Measurements from ENCODE around the gene ITGA2. TPM values are rescaled to one million over a fixed set of nuclear protein-coding genes. Genes with fewer than 3 reads are reported as not detected.

The ITGA2 gene
- total and polyA plus RNA-seq, 9 of the 15 experiments (the other 6 are each of a cell fraction or from before 2014, with no cell fraction given), result 0.01 to 0.09 (median 0.03) TPM; not detected in 5

GRCh38 chr5:53006911-53007890 lies 18.0 kb downstream of the ITGA2 start (continued):
- no peak for TF ChIP-seq MNT (conservative IDR thresholded peaks at IDR 0.05)
- no peak for TF ChIP-seq TGIF2 (CRISPR knock-in tag; IDR thresholded peaks at IDR 0.05)
- TF ChIP-seq KLF1 (tag; IDR thresholded peaks at IDR 0.05), result no peak
- no peak for TF ChIP-seq ZNF668 (CRISPR knock-in tag; IDR thresholded peaks at IDR 0.05)
- no peak for TF ChIP-seq MECOM (CRISPR knock-in tag; IDR thresholded peaks at IDR 0.05)
- TF ChIP-seq ZNF197 (CRISPR knock-in tag; IDR thresholded peaks at IDR 0.05; ENCODE audit: low read depth), result no peak

- H3K4me1 ChIP-seq (replicated peaks in 1 of 2; ENCODE audit: control insufficient read depth in 2 of 2, insufficient read depth in 2 of 2, low read length in 2 of 2), result no peaks in the 10 kb centered on the region
- WGBS (ENCODE audit: insufficient coverage, low coverage, missing lambda C conversion rate), result 0% methylated on average over 1 of the region's 1 CpG
- H3K36me3 ChIP-seq (ENCODE audit: control insufficient read depth, insufficient read depth, low read length), result no peaks in the 10 kb centered on the region
- FAIRE-seq (no peak), DNase-seq (ENCODE audit: extremely low read depth in 1 of 4, low spot score in 3 of 4) (no peak), ATAC-seq (no peak)
- H3K9me1 ChIP-seq (ENCODE audit: control insufficient read depth, insufficient read depth, low read length), result no peaks in the 10 kb centered on the region
- H3K4me3 ChIP-seq, result no peak overlapping the region
- in situ Hi-C loops (cut with MboI), result no loop called here
- CTCF ChIA-PET (ENCODE audit: low intra/inter-chr PET ratio), result interaction anchor here (0.6 kb wide), 1 partner anchor 445 kb away, joined by 3 read pairs; no protein-coding TSS in a partner anchor
- H4K20me1 ChIP-seq (replicated peaks; ENCODE audit: control insufficient read depth, insufficient read depth, low read length), result no peaks in the 10 kb centered on the region
- H3K9ac ChIP-seq (ENCODE audit: insufficient read depth in 1 of 2, low read depth in 2 of 2, low read length in 2 of 2), result no peak overlapping the region
- H2AFZ ChIP-seq (ENCODE audit: low read depth, low read length), result no peak overlapping the region
- no peaks in the 10 kb centered on the region for H3K79me2 ChIP-seq (ENCODE audit: control insufficient read depth, insufficient read depth, low read length)
- no peak overlapping the region for H3K27ac ChIP-seq (ENCODE audit: extremely low read depth, low read depth, low read length)
- POLR2A ChIA-PET, result no interaction called here
- no peaks in the 10 kb centered on the region for H3K27me3 ChIP-seq (ENCODE audit: control insufficient read depth in 2 of 2, insufficient read depth in 2 of 2, low read length in 2 of 2)
- BruUV-seq (replicated peaks), result no TSS peak
- no peaks in the 10 kb centered on the region for H3K9me3 ChIP-seq (replicated peaks; ENCODE audit: control insufficient read depth, insufficient read depth, low read depth, low read length)
- TF ChIP-seq RHOXF2B (CRISPR knock-in tag; conservative IDR thresholded peaks at IDR 0.05) (no peak), FOSL1 (tag; conservative IDR thresholded peaks at IDR 0.05) (peak; percentile 28; the same call in 1 of the 2 replicates), TRIM25 (IDR thresholded peaks at IDR 0.05; ENCODE audit: borderline replicate concordance) (no peak), SRSF1 (IDR thresholded peaks at IDR 0.05; ENCODE audit: low read depth, low read length) (no peak), IRF1 (CRISPR knock-in tag; IDR thresholded peaks at IDR 0.05; ENCODE audit: borderline replicate concordance) (no peak), GATAD2A (IDR thresholded peaks at IDR 0.05) (no peak), ZNF12 (CRISPR knock-in tag; IDR thresholded peaks at IDR 0.05) (no peak), ZNF133 (CRISPR knock-in tag; IDR thresholded peaks at IDR 0.05) (no peak), SPI1 (IDR thresholded peaks at IDR 0.05; ENCODE audit: borderline replicate concordance, low read depth, low read length) (0 out of 2 replicates have a peak, but pooled peaks have one; percentile 6)
- intact Hi-C loops (cut with micrococcal nuclease), result no loop called here
- no peak overlapping the region for H3K4me2 ChIP-seq (ENCODE audit: insufficient read depth, low read length)
Measured at GRCh38 chr5:53008751-53009150, 19.6 kb downstream of the ITGA2 start.

Data from K562 (cell line).